Kidney glomerular epithelial cell (primary cell): ENCODE data around the gene KBTBD3.
"Not testable (repeated sequence)": the region's sequence is repeated elsewhere in the genome, so short reads cannot be mapped to it uniquely, and the experiment has no call there.

Source experiments
- DNase-seq: peaks from one replicate; lab custom pipeline; 2025; lab: John Stamatoyannopoulos, UW

KBTBD3 gene

DNA sequence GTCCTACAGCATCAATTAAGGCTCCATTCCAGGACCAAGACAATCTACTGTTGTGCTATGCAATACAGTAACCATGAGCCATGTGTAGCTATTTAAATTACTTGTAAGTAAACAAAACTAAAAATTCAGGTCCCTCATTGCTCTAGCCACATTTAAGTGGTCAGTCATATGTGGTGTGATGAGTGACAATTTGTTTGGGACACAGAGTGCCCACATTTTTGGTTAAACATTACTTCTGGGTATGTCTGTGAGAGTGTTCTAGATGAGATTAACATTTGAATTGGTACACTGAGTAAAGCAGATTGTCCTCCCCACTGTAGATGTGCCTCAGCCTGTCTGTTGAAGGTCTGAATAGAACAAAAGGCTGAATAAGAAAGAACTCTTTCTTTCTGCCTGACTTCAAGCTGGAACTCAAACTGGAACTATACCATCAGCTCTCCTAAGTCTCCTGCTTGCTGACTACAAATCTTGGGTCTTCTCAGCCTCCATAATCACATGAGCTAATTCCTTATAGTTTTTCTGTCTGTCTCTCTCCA is 15.8 kb downstream of the KBTBD3 start:
- no peak for DNase-seq

DNA sequence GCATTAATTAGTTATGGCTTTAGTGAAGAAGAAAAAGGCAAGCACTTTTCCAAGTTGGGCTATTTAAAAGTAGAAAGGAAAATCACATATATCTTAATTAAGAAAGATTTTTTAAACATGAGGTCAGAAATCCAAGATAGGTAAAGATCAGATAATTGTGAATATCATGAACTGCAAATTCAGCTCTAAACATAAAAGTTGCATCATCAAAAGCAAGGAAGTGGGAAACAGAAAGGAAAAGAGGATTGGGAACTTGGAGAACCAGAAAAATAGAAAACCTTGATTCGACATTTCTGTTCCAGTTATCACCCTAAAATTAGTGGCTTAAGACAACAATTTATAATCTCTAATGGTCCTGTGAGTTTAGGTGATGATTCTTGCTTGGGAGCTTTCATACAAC is 17.5 kb downstream of the KBTBD3 start:
- DNase-seq = no peak

DNA sequence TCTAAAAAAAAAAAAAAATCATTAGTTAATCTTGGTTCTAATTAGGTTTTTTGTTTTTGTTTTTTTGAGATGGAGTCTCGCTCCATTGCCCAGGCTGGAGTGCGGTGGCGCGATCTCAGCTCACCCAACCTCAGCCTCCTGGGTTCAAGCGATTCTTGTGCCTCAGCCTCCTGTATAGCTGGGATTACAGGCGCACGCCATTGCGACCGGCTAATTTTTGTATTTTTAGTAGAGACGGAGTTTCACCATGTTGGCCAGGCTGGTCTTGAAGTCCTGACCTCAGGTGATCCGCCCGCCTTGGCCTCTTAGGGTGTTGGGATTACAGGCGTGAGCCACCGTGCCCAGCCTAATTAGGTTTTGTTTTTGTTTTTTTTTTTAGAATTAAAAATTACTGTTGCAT is 18.8 kb downstream of the KBTBD3 start:
- not testable (repeated sequence) for DNase-seq

DNA sequence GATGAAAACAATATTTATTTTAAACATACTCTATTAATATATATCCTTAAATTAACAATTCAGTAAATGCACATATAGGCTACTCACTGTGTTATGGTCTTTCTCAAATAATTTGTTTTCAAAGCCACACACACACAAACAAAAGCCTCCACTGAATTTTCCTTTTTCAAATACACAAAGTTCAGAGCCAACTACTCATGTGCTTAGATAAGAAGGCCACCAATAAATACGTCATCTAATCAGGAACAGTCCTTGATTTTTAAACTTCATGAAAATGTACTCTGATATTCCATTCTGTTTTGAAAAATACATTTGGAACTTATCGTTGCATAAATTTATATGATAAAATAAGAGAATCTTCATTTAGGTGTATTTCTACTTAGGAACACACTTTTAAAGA is 26.0 kb downstream of the KBTBD3 start:
- no peak for DNase-seq

DNA sequence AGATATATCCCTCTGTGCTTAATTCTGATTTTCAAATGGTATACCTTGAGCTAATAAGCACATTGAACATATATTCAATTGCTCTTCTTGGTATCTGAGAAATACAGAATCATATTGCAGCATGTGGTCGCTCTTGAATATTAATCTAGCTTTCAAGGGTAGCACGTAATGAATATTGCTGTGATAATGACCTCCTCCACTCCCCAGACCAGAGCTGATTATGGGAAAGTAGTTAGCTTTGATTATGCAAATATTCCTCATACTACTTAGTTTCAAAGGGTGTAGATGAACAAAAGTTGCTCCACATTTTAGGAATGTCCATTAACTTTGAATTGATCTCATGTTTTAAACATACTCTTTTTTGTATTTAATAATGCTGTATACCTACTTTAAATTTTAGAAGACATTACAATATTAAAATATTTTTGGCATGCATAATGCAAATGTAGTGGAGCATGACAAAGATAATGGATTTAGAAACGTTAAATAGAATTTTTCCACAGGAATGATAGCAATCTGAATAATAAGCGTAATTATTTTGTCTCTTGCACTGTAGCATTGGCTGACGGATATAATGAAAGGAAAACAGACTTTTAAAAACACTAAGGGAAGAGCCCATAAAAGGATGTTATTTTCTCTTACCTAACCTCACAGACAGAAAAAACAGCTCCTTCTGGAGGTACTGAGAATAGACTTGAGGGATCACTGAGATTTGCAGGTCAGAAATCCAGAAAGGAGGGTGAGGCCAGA is 27.2 kb downstream of the KBTBD3 start:
- no peak for DNase-seq

DNA sequence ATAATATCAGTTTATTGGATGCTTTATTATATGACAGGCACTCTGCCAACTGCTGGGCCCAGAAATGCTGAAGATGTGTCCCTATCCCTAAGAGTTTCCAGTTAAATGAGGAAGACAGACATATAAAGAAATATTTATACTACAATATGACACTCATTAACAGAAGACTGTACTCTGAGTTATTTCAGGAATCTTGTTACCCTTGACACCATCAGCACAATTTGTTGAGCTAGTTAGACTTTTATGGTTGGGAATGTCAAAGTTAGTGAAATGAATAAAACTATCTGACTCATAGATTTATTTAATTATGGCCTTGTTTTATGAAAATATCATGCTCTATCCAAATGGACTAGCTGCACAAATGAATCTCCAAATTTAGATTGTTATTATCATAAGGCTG is 29.5 kb downstream of the KBTBD3 start:
- DNase-seq = peak; percentile 85

DNA sequence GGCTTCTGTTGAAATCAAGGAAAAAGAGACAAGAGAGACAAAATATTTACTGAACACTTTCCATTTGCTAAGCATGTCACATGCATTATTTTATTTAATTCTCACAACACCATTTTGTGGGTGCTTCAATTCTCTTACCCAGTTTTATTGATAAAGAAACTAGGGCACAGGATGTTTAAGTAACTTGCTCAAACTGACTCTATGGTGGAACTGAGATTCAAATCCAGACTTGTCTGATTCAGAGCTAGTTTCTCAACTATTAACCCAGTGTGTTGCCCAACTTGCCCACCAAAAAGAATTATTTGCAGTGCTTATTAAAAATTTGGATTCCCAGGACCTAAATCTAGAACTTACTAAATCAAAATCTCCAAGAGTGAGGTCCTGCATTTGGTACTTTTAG is 33.6 kb downstream of the KBTBD3 start:
- DNase-seq = no peak

DNA sequence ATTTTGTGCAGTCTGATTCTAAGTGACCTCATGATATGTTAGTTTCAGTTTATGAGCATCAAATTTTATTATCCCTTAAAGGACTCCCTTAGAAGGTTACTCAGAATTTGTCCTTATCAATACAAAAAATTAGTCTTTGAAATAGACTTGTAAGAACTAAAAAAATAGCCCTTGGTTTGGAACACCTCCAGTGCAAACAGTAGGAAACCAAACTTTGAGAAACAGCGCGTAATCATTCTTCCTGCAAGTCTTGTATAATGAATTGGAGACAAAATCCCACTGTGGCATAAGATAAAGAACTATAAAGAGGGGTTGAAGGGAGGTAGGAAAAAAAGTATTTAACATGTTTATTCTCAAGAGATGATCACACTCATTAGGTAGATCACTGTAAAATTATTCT is 44.3 kb downstream of the KBTBD3 start:
- no peak for DNase-seq

DNA sequence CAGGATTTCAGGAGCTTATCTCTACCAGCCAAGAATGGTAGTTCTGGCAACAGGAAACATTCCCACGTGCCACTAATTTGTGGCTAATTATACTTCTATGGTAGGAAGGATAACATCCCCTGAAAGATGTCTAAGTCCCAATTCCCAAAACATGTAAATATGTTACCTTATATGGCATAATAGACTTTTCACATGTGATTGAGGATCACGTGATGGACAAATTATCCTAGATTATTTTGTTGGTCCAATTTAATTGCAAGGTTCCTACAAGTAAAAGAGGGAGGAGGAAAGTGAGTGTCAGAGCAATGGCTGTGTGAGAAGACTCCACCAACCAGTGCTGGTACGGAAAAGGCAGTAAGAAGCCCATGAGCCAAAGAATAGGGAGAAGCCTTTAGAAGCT is 45.2 kb downstream of the KBTBD3 start:
- no peak for DNase-seq

DNA sequence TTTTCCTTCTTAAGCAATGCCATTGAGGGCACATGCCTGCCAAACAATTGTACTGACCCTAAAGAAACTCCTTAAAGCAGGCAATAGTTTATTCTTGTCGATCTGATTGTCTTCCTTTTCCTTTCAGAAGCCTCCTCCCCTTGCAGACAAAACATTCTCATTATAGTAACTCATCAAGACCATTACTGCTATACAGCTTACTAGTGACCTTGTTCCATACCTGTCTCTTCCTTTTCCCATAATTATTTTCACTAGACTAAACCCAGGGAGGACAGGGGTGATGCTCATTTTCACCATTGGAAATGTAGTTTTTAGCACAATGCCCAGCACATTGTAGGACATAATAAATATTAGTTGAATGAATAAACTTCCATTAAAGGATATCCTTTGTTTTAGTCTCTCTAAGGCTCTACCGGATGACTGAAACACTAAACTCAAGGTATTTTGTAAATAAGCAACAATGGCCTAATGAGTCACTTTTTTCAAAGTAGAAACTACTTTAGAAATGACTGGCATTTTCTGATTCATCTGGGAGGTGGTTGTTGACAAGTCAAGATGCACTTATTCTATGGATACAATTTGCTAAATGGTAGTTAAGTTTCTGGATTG is 45.8 kb downstream of the KBTBD3 start:
- peak; percentile 54 for DNase-seq

DNA sequence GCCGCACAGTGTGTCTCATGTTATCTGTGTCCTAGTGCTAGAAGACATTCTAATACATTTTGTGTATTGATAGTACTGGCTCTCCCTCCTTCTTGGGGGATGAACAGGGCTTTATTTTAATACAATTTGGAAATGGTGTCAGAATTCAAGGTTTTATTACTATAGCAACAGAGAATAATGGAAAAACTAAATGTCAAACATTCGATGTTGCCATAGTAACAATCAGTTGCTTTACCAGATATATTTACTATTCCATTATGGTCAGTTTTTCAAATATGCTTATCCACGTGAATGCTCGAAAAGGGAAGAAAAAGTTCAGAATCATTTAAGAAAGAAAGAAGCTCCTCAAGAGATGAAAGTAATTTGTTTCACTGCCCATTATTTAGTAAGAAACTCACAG is 46.5 kb downstream of the KBTBD3 start:
- no peak for DNase-seq

DNA sequence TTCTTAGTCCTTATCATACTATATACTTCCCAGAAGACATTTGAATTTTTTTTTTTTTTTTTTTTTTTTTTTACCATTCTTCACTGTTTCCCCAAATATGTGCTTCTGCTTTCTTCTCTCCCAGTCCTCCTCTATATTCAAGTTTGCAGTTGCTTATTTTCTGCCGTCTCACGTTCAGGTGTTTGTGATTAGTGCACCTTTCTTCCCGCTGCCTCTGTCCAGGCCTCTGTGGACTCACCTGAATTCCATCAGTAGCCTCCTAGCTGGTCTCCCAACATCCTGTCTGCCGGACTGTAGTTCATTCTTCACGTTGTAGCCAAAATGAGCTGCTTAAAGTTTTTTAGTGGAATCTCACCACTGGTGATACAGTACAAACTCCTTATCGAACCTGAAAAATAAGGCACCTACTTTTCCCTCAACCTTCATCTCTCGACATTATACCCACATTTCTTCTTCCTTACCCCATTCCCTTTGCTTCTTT is 54.3 kb downstream of the KBTBD3 start:
- DNase-seq = no peak

DNA sequence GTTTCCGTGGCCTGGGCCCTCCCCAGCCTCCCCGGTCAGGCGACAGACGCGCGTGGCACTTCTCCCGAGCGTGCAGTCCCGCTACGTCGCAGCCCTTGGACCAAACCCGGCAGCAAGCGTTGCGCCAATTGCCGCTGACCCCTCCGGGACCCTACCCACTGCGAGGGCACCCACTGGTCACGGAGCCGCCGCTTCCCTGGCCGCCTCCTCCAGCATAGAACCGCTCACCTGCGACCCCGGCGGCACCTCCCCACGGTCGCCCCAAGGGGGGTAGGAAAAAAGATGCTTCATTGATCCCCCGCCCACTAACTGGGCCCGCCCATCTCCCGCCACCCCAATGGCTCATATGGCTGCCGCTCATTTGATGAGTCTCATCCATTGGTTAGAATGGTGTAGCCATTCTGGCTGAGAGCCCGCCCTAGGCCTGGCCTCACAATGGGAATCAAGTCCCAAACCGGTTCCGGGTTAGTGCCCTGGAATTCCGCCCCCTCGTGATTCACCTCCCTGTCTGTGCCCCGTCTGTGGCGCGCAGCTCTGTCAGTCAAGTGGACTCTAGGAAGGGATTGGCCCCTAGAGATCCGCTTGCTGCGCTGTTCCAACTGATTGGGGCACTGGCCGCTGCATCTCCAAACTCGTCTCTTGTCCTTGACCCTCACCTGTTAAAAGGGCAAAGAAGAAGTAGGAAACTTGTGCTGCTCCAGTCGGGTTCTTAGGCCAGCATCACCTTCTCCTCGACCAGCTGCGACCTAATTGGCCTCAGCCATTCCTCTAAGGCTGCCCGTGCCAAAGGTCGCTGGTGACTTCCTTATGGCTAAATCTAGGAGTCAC is 55.0 kb downstream of the KBTBD3 start, which contains the start of gene MSANTD4:
Gene MSANTD4, minus strand, starts transcription at position 274 of the 828 bp plus-strand sequence. CDS start 11,323 bp downstream, outside the sequence.
- DNase-seq = peak; percentile 98

DNA sequence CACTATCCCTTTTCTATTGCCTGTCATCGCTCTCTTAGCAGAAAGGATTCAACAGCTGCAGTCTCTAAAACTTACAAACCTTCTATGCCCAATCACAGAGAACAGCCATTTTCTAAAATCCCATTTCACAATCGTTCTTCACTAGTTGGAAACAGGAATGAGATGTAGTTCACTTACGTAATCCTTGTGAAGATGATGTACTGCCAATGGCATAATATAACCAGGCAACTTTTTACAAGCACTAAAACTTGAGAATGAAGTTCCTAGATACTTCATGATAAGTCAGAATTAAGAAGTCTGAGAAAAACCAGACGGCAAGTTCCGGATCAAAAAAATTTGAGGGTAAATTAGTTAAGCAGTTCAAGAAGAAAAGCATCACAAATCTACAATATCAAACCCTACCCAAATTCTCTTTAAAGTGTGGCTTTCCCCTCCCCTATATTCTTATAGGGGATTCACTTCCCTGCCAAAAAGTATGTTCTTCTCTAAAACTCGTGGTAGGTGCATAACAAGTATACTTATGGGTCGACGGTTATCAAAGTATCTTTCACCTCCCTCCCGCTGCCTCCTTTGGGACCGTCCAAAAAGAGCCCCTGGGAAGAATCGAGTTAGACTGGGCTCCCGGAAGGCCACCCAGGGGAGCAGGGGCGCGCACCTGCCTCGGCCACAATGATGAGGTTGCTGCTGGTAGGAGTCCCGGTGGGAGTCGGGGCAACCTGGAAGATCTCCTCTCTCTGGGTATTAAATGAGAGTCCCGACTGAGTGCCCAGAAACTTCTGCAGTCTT is 55.8 kb downstream of the KBTBD3 start:
- DNase-seq = peak; percentile 41

DNA sequence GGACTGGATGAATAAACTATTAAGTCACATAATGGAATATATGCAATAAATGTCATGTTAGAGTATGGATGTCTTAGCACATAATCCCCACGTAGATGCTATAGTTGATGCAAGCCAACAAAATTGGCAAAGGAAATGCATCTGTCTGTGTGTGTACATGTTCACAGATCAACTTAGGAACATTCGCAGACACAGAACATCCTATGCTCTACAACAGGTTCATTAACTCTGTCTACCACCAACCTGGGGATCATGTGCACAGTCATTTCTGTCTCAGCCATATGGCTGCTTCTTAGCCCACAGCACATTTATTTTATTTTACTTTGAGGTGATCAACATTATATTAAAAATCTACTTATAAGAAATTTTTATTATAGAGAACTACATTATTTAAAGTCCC is 60.1 kb downstream of the KBTBD3 start:
- DNase-seq = no peak

DNA sequence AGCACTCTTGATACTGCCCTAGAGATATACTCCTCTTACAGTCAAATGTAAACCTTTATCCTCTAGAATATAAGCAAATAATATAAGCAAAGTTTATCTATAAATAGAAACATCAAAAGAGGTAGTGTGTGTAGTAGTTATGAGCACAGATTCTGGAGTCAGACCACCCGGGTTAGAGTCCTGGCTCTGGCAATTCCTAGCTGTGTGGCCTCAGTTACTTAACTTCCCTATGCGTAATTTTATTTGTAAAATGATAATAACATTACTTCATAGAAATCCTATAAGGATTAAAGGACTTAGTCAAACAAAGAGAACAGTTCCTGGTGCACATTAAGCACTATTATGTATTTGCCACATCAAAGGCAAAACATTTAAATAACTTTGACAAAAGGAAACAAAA is 62.1 kb downstream of the KBTBD3 start:
- DNase-seq = no peak

DNA sequence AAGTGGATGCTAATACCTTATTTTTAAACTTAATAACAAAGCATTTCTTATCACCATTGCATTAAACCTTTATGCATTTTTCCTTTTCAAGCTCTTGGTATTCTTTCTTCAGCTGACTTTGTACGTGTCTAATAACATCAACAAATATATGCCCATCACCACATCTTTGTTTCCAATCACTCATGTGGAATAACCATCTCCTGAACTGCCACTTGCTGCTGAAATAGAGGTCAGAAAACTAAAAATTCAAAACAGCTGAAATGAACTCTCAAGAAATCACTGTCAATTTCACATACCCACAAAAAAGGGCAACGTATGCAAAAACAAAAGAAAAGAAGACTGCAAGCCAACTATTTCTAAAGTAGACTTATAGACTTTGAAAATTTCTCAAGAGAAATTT is 62.5 kb downstream of the KBTBD3 start:
- no peak for DNase-seq

DNA sequence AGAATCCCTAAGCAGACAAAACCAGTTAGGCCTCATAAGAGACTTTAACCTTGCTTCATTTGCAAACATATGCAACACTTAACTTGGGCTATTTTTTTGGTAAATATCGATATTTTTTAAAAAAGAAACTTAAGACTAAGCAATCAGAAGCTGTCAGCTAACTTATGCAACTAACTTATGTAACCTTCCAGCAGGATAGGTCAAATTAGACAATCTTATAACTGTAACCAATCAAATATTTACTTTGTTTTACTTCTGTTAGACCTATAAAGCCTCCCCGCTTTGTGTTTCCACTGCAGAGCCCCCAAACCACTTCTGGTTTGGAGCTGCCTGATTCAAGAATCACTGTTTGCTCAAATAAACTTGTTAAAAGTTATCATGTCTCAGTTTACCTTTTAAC is 63.1 kb downstream of the KBTBD3 start:
- DNase-seq = no peak

DNA sequence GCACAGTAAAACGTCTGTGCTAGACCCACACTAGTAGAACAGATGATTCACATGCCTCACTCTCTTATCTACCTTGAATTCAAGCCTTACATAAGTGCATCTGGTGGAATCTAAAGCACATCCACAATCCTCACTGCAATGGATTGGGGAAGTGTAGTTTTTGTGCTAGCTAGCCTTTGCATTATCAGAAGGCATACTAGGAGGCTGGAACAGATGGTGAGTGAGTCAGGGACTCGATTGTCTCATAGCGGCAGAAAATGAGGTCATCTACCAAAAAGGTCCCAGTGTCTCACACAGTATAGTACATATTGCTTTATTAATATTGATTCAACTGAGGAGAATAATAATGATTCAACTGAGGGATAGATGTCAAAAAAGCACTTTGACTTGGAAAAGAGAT is 64.4 kb downstream of the KBTBD3 start:
- no peak for DNase-seq

DNA sequence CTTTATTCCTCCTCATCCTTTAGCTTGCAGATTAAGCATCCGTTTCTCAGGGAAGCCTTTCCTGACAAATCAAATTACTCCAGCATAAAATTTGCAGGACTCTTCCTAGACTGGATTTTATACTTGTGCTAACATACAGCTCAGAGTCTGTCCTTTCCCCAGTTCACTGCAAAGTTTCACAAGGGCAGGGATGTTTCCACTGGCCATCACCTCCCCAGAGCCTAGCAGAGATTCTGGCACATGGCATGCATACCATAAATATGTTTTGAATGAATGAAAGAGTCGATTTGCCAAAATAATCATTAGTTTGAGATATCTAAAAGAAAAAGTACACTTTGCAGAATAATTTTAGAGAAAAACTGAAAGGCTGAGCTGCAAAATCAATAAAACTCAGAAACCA is 65.7 kb downstream of the KBTBD3 start:
- no peak for DNase-seq

DNA sequence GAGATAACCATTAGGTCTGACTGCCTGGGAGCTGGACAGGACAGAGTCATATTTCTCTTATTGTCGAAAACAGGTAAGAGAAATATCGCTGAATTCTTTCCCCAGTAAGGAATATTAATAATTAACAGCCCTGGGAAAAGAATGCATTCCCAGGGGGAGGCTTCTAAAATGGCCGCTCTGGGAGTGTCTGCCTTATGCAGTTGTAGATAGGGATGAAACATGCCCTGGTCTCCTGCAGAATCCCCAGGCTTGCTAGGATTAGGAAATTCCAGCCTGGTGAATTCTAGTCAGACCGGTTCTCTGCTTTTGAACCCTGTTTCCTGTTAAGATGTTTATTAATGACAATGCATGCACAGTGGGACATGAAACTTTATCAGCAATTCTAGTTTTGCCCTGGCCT is 74.1 kb downstream of the KBTBD3 start:
- DNase-seq = not testable (repeated sequence)
